Measurements from ENCODE around the gene LCP1. TPM values are rescaled to one million over a fixed set of nuclear protein-coding genes. Genes with fewer than 3 reads are reported as not detected.

Gene LCP1
- total RNA-seq, 1 donor from 2014 or later = 8.4 TPM

DNA sequence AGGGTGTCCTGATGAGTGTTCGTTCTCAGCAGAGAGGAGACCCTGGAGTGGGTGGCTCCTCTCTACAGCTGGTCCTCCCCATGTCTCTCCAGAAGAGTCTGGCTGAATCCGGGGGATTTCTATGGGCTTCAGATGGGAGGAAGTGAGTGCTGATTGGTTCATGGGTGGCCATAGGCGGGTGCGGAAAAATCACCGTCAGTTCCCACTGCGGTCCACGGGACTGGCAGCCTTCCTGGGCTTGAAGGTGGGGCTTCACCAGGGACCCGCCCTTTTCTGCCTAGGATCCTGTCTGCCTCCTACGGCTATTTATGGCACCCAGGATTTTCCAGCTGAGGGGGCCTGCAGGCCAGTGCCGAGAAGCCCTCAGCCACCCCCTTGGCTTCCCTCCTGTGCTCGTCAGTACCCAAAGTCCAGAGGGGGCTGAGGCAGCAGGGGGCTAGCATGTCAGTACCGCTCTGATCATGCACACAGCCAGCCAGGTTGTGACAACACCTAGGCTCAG is 95.5 kb downstream of the LCP1 start:
- no peaks in the 10 kb centered on the region for H4K20me1 ChIP-seq (ENCODE audit: insufficient read depth, low read length)
- no peak overlapping the region for H3K27ac ChIP-seq (ENCODE audit: low read depth, low read length)
- DNase-seq (ENCODE audit: low read depth) (no peak), FAIRE-seq (no peak)
- H3K9ac ChIP-seq (ENCODE audit: low read length) = no peak overlapping the region
- no peaks in the 10 kb centered on the region for H3K36me3 ChIP-seq (ENCODE audit: insufficient read depth, low read length)
- Mint-ChIP-seq H3K4me3 (ENCODE audit: unreplicated experiment) (no peak overlapping the region), H3K36me3 (ENCODE audit: low read depth, unreplicated experiment) (no peaks in the 10 kb centered on the region), H3K27ac (ENCODE audit: unreplicated experiment) (no peak overlapping the region), H3K9me3 (ENCODE audit: unreplicated experiment) (no peaks in the 10 kb centered on the region), H3K4me1 (ENCODE audit: low read depth, unreplicated experiment) (no peaks in the 10 kb centered on the region), H3K27me3 (ENCODE audit: low read depth, unreplicated experiment) (no peaks in the 10 kb centered on the region)
- no peak overlapping the region for H2AFZ ChIP-seq (ENCODE audit: low read depth, low read length)
- TF ChIP-seq EZH2 (IDR thresholded peaks at IDR 0.05; ENCODE audit: insufficient read depth, low read length) = no peak
- TF ChIP-seq, protein P1, sequence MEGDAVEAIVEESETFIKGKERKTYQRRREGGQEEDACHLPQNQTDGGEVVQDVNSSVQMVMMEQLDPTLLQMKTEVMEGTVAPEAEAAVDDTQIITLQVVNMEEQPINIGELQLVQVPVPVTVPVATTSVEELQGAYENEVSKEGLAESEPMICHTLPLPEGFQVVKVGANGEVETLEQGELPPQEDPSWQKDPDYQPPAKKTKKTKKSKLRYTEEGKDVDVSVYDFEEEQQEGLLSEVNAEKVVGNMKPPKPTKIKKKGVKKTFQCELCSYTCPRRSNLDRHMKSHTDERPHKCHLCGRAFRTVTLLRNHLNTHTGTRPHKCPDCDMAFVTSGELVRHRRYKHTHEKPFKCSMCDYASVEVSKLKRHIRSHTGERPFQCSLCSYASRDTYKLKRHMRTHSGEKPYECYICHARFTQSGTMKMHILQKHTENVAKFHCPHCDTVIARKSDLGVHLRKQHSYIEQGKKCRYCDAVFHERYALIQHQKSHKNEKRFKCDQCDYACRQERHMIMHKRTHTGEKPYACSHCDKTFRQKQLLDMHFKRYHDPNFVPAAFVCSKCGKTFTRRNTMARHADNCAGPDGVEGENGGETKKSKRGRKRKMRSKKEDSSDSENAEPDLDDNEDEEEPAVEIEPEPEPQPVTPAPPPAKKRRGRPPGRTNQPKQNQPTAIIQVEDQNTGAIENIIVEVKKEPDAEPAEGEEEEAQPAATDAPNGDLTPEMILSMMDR (IDR thresholded peaks at IDR 0.05; ENCODE audit: insufficient read depth, low read depth, low read length) = no peak
- no peaks in the 10 kb centered on the region for H3K9me3 ChIP-seq (ENCODE audit: insufficient read depth, low read depth, low read length)
- H3K4me1 ChIP-seq (ENCODE audit: insufficient read depth, low read length) = no peaks in the 10 kb centered on the region
- no peaks in the 10 kb centered on the region for H3K79me2 ChIP-seq (ENCODE audit: insufficient read depth, low read length)
- no peak overlapping the region for H3K4me2 ChIP-seq (ENCODE audit: low read length)
- no peak overlapping the region for H3K4me3 ChIP-seq (ENCODE audit: insufficient read depth, low read depth, low read length)
- H3K27me3 ChIP-seq (ENCODE audit: insufficient read depth, low read length) = no peaks in the 10 kb centered on the region

DNA sequence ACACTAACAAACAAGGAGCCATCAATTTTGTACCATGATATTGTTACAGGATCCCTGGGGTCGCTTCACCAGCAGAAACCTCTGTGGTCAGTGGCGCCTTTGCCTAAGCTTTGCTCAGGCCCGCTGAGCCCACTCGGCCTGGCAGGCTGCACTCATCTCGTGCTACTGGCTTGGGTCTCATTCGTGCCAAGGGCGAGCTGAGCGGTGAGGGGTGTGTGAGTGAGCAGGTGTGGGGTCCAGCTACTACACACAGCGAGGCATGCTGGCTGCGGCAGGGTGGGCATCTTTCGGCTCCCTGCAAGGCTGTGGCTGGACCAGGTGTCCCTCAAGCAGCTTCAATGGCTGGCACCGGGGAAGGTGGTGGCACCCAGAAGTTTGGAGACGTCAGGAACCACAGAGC is 96.2 kb downstream of the LCP1 start:
- TF ChIP-seq EZH2 (IDR thresholded peaks at IDR 0.05; ENCODE audit: insufficient read depth, low read length) = no peak
- TF ChIP-seq, protein P1 (IDR thresholded peaks at IDR 0.05; ENCODE audit: insufficient read depth, low read depth, low read length) = no peak
- DNase-seq (ENCODE audit: low read depth) = no peak
- H3K4me1 Mint-ChIP-seq (ENCODE audit: low read depth, unreplicated experiment) = no peaks in the 10 kb centered on the region

DNA sequence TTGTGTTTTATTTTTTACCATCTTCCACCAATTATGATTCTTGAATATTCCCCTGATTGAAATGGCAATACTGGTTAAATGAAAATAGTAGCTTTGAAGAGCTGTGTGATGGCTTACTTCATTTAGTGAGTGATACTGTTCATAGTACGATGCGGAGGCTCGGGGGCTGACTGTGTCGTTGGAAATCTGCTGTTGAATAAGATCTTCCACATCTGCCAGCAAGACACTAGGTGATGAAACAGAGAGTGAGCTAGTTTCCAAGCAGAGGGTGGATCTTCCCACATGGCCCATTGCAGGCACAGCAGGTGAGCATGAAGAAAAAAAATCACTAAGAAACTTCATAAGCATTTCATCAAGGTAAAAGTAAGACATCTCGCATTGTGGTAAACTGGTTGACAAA is 99.7 kb downstream of the LCP1 start:
- H3K79me2 ChIP-seq (ENCODE audit: insufficient read depth, low read length) = no peaks in the 10 kb centered on the region
- H3K4me1 ChIP-seq (ENCODE audit: insufficient read depth, low read length) = no peaks in the 10 kb centered on the region
- H3K9me3 Mint-ChIP-seq (ENCODE audit: unreplicated experiment) = no peaks in the 10 kb centered on the region
- no peaks in the 10 kb centered on the region for H3K36me3 Mint-ChIP-seq (ENCODE audit: low read depth, unreplicated experiment)
- H3K9me3 ChIP-seq (ENCODE audit: insufficient read depth, low read depth, low read length) = no peaks in the 10 kb centered on the region
- DNase-seq (ENCODE audit: low read depth) (no peak), FAIRE-seq (no peak)
- H3K27me3 Mint-ChIP-seq (ENCODE audit: low read depth, unreplicated experiment) = no peaks in the 10 kb centered on the region
- no peak overlapping the region for H2AFZ ChIP-seq (ENCODE audit: low read depth, low read length)
- H3K4me2 ChIP-seq (ENCODE audit: low read length) = no peak overlapping the region
- no peak overlapping the region for H3K27ac Mint-ChIP-seq (ENCODE audit: unreplicated experiment)
- no peak overlapping the region for H3K4me3 ChIP-seq (ENCODE audit: insufficient read depth, low read depth, low read length)
- no peaks in the 10 kb centered on the region for H3K36me3 ChIP-seq (ENCODE audit: insufficient read depth, low read length)
- H3K9ac ChIP-seq (ENCODE audit: low read length) = no peak overlapping the region
- H3K4me1 Mint-ChIP-seq (ENCODE audit: low read depth, unreplicated experiment) = no peaks in the 10 kb centered on the region
- no peaks in the 10 kb centered on the region for H4K20me1 ChIP-seq (ENCODE audit: insufficient read depth, low read length)
- peaks cover 2% of the 10 kb centered on the region for H3K27me3 ChIP-seq (ENCODE audit: insufficient read depth, low read length)
- TF ChIP-seq EZH2 (IDR thresholded peaks at IDR 0.05; ENCODE audit: insufficient read depth, low read length) = no peak
- TF ChIP-seq, protein P1 (IDR thresholded peaks at IDR 0.05; ENCODE audit: insufficient read depth, low read depth, low read length) = no peak
- no peak overlapping the region for H3K27ac ChIP-seq (ENCODE audit: low read depth, low read length)
- H3K4me3 Mint-ChIP-seq (ENCODE audit: unreplicated experiment) = no peak overlapping the region

More for the DNA sequence above, 96.2 kb downstream of the LCP1 start:
- Histone ChIP-seq H2AFZ (ENCODE audit: low read depth, low read length) (no peak overlapping the region), H3K9ac (ENCODE audit: low read length) (no peak overlapping the region), H3K4me3 (ENCODE audit: insufficient read depth, low read depth, low read length) (no peak overlapping the region), H3K27me3 (ENCODE audit: insufficient read depth, low read length) (no peaks in the 10 kb centered on the region), H3K4me1 (ENCODE audit: insufficient read depth, low read length) (no peaks in the 10 kb centered on the region), H3K4me2 (ENCODE audit: low read length) (no peak overlapping the region), H3K36me3 (ENCODE audit: insufficient read depth, low read length) (no peaks in the 10 kb centered on the region), H3K79me2 (ENCODE audit: insufficient read depth, low read length) (no peaks in the 10 kb centered on the region), H3K9me3 (ENCODE audit: insufficient read depth, low read depth, low read length) (no peaks in the 10 kb centered on the region), H4K20me1 (ENCODE audit: insufficient read depth, low read length) (no peaks in the 10 kb centered on the region), H3K27ac (ENCODE audit: low read depth, low read length) (no peak overlapping the region)
- FAIRE-seq = no peak
- H3K9me3 Mint-ChIP-seq (ENCODE audit: unreplicated experiment) = no peaks in the 10 kb centered on the region
- no peak overlapping the region for H3K4me3 Mint-ChIP-seq (ENCODE audit: unreplicated experiment)
- no peak overlapping the region for H3K27ac Mint-ChIP-seq (ENCODE audit: unreplicated experiment)
- no peaks in the 10 kb centered on the region for H3K36me3 Mint-ChIP-seq (ENCODE audit: low read depth, unreplicated experiment)
- H3K27me3 Mint-ChIP-seq (ENCODE audit: low read depth, unreplicated experiment) = no peaks in the 10 kb centered on the region
